Hepatocyte (in vitro differentiated cells): ENCODE results near the gene KIF9.

Source experiments
- CTCF ChIP-seq: fragments of 200-600 bp; sonication (generic); IDR thresholded peaks from 2 replicates; pipeline ENCODE4 v1.5.1; 2016; ENCODE audit warnings: antibody characterized with exemption, mild to moderate bottlenecking; ENCODE audit not compliant: poor library complexity
- EZH2 ChIP-seq: fragments of 200-600 bp; sonication (generic); IDR thresholded peaks from 2 replicates; pipeline ENCODE4 v1.6.1; 2016; ENCODE audit warnings: antibody characterized with exemption, mild to moderate bottlenecking, borderline replicate concordance

DNA sequence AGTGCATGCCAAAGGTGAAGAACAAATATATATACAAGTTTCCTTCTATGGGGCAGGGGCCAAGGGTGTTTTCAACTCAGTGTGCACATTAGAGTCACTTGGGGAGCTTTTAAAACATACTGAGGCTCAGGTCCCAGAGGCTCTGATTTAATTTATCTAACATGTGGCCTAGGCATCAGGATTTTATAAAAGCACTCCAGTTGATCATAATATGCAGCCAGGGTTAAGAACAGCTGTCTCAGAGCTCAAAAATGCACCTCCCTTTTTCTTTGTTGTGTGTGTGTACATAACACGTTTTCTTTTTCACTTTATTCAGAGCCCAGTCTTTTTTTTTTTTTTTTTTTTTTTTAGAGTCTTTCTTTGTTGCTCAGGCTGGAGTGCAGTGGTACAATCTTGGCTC, 60.8 kb downstream of the KIF9 start:
- TF ChIP-seq CTCF (no peak), EZH2 (no peak)
